ENCODE measurements around the gene SEC22A. TPM values are rescaled to one million over a fixed set of nuclear protein-coding genes. Genes with fewer than 3 reads are reported as not detected.

The SEC22A gene
- total and polyA plus RNA-seq, 9 donors: 10.2 to 45.3 (median 19.9) TPM

- H3K4me1 ChIP-seq (ENCODE audit: insufficient read depth): no peaks in the 10 kb centered on the region
- intact Hi-C loops (cut with DNase I): no loop called here
- no peak for DNase-seq
- no peaks in the 10 kb centered on the region for H3K9me3 ChIP-seq
- no peaks in the 10 kb centered on the region for H3K36me3 ChIP-seq
- no peak overlapping the region for H3K27ac ChIP-seq
- 88 to 92% (median 90%) methylated on average over 3 of the region's 3 CpGs for WGBS, 3 donors
- no peaks in the 10 kb centered on the region for H3K27me3 ChIP-seq
- TF ChIP-seq POLR2A (IDR thresholded peaks at IDR 0.05) (no peak), EP300 (IDR thresholded peaks at IDR 0.05) (no peak), CTCF (IDR thresholded peaks at IDR 0.05) (no peak)
- no peak overlapping the region for H3K4me3 ChIP-seq
Measured at GRCh38 chr3:123261666-123262065, 59.9 kb downstream of the SEC22A start.

- Histone ChIP-seq H3K4me3 (no peak overlapping the region), H3K27me3 (no peaks in the 10 kb centered on the region), H3K36me3 (no peaks in the 10 kb centered on the region), H3K9me3 (no peaks in the 10 kb centered on the region), H3K27ac (no peak overlapping the region), H3K4me1 (ENCODE audit: insufficient read depth) (no peaks in the 10 kb centered on the region)
- DNase-seq: no peak
- TF ChIP-seq EP300 (IDR thresholded peaks at IDR 0.05): no peak
- TF ChIP-seq POLR2A (IDR thresholded peaks at IDR 0.05): no peak
- no peak for TF ChIP-seq CTCF (IDR thresholded peaks at IDR 0.05)
- WGBS, 3 donors: 85 to 92% (median 90%) methylated on average over 2 of the region's 2 CpGs
- intact Hi-C loops (cut with DNase I): no loop called here
Measured at GRCh38 chr3:123262226-123262625, 60.5 kb downstream of the SEC22A start.

GRCh38 chr3:123262868-123263267, 61.1 kb downstream of the SEC22A start:
- TF ChIP-seq POLR2A (IDR thresholded peaks at IDR 0.05) (no peak), EP300 (IDR thresholded peaks at IDR 0.05) (no peak), CTCF (IDR thresholded peaks at IDR 0.05) (no peak)
- no peak for DNase-seq
- no peak overlapping the region for H3K27ac ChIP-seq
- no peak overlapping the region for H3K4me3 ChIP-seq
- intact Hi-C loops (cut with DNase I): no loop called here
- H3K27me3 ChIP-seq: no peaks in the 10 kb centered on the region
- no peaks in the 10 kb centered on the region for H3K4me1 ChIP-seq (ENCODE audit: insufficient read depth)
- H3K9me3 ChIP-seq: no peaks in the 10 kb centered on the region
- no peaks in the 10 kb centered on the region for H3K36me3 ChIP-seq
- WGBS, 3 donors: 93 to 95% (median 95%) methylated on average over 5 of the region's 5 CpGs

GRCh38 chr3:123263941-123264340, 62.2 kb downstream of the SEC22A start:
- TF ChIP-seq POLR2A (IDR thresholded peaks at IDR 0.05) (no peak), EP300 (IDR thresholded peaks at IDR 0.05) (no peak), CTCF (IDR thresholded peaks at IDR 0.05) (no peak)
- H3K27me3 ChIP-seq: no peaks in the 10 kb centered on the region
- no peaks in the 10 kb centered on the region for H3K9me3 ChIP-seq
- no peaks in the 10 kb centered on the region for H3K36me3 ChIP-seq
- H3K4me3 ChIP-seq: no peak overlapping the region
- no peak overlapping the region for H3K27ac ChIP-seq
- 88 to 90% (median 90%) methylated on average over 2 of the region's 2 CpGs for WGBS, 3 donors
- intact Hi-C loops (cut with DNase I): no loop called here
- no peak for DNase-seq
- no peaks in the 10 kb centered on the region for H3K4me1 ChIP-seq (ENCODE audit: insufficient read depth)

DNA sequence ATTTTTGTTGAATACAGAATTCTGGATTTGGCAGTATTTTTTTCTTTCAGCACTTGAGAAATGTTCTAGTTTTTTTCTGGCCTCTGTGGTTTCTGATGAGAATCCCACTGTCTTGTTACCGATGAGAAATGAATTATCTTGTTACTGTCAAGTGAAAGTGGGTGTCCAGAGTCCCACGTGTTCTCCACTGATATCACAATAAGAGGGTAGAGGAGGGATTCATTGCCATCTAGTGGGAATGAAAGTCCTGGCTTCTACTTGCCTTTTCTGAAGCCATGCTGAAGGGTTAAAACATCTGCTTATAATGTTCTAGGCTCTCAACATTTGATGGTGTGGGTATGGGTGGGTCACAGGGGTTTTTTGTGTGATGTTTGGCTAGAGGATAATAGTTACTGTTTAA, 66.1 kb downstream of the SEC22A start:
- H3K36me3 ChIP-seq: no peaks in the 10 kb centered on the region
- no peaks in the 10 kb centered on the region for H3K27me3 ChIP-seq
- no peak overlapping the region for H3K4me3 ChIP-seq
- 41 to 69% (median 65%) methylated on average over 2 of the region's 2 CpGs for WGBS, 3 donors
- no peak overlapping the region for H3K27ac ChIP-seq
- H3K9me3 ChIP-seq: no peaks in the 10 kb centered on the region
- no peak for TF ChIP-seq CTCF (IDR thresholded peaks at IDR 0.05)
- no peak for TF ChIP-seq POLR2A (IDR thresholded peaks at IDR 0.05)
- TF ChIP-seq EP300 (IDR thresholded peaks at IDR 0.05): no peak
- intact Hi-C loops (cut with DNase I): no loop called here
- peaks cover 6% of the 10 kb centered on the region for H3K4me1 ChIP-seq (ENCODE audit: insufficient read depth)
- no peak for DNase-seq
